KBM-7 (cell line): ENCODE data around the gene CBLB.
"Not testable (repeated sequence)": the region's sequence is repeated elsewhere in the genome, so short reads cannot be mapped to it uniquely, and the experiment has no call there.

Source experiments
- DNase-seq: peaks from one replicate; pipeline ENCODE4 v3.0.0-alpha.2; 2015
- in situ Hi-C: fragments of 300-500 bp; cut with MboI; formaldehyde crosslinking; loops from 2 replicates; pipeline ENCODE4 v1.14.3; 2020; ENCODE audit warnings: low sequenced_read_pairs, low pct_unique_long_range_greater_than_20kb, mixed read lengths

CBLB gene

GRCh38 chr3:105770410-105770809, 98.4 kb downstream of the CBLB start:
- in situ Hi-C loops, result no loop called here
- no peak for DNase-seq

- DNase-seq, result no peak
- in situ Hi-C loops, result no loop called here
These were observed 101.0 kb downstream of the CBLB start for GRCh38 chr3:105767776-105768175.

GRCh38 chr3:105767216-105767615, 101.6 kb downstream of the CBLB start:
- DNase-seq, result no peak
- in situ Hi-C loops, result no loop called here

GRCh38 chr3:105765308-105765639, 103.5 kb downstream of the CBLB start:
- in situ Hi-C loops, result no loop called here

GRCh38 chr3:105764378-105765307, 104.2 kb downstream of the CBLB start:
- in situ Hi-C loops, result no loop called here
- peak; percentile 50 for DNase-seq

More at GRCh38 chr3:105765308-105765639, 103.5 kb downstream of the CBLB start:
- no peak for DNase-seq

GRCh38 chr3:105763659-105764036, 105.2 kb downstream of the CBLB start:
- DNase-seq, result no peak
- in situ Hi-C loops, result no loop called here

GRCh38 chr3:105762749-105763658, 105.8 kb downstream of the CBLB start:
- in situ Hi-C loops, result no loop called here
- no peak for DNase-seq

- in situ Hi-C loops, DNase-seq: not testable (repeated sequence)
These were observed 106.6 kb downstream of the CBLB start for GRCh38 chr3:105762214-105762613.

- DNase-seq, result no peak
- in situ Hi-C loops, result no loop called here
These were observed 109.3 kb downstream of the CBLB start for GRCh38 chr3:105759442-105760078.

- in situ Hi-C loops, result no loop called here
- no peak for DNase-seq
These were observed 110.4 kb downstream of the CBLB start for GRCh38 chr3:105758451-105758850.

- DNase-seq, result no peak
- in situ Hi-C loops, result no loop called here
These were observed 113.5 kb downstream of the CBLB start for GRCh38 chr3:105755121-105755886.

GRCh38 chr3:105752791-105753415, 115.9 kb downstream of the CBLB start:
- peak; percentile 29 for DNase-seq
- in situ Hi-C loops, result no loop called here

GRCh38 chr3:105747696-105748095, 121.1 kb downstream of the CBLB start:
- no peak for DNase-seq
- in situ Hi-C loops, result no loop called here

- in situ Hi-C loops, result no loop called here
- DNase-seq, result no peak
These were observed 121.7 kb downstream of the CBLB start for GRCh38 chr3:105747060-105747541.

- DNase-seq, result peak; percentile 55
- in situ Hi-C loops, result no loop called here
These were observed 122.4 kb downstream of the CBLB start for GRCh38 chr3:105746231-105746996.

GRCh38 chr3:105745046-105745445, 123.8 kb downstream of the CBLB start:
- DNase-seq, result no peak
- in situ Hi-C loops, result no loop called here

- DNase-seq, result no peak
- in situ Hi-C loops, result no loop called here
These were observed 124.6 kb downstream of the CBLB start for GRCh38 chr3:105744202-105744601.

- in situ Hi-C loops, result no loop called here
- no peak for DNase-seq
These were observed 135.5 kb downstream of the CBLB start for GRCh38 chr3:105733356-105733755.
